ENCODE measurements around the gene KIN. TPM values are rescaled to one million over a fixed set of nuclear protein-coding genes. Genes with fewer than 3 reads are reported as not detected.

The KIN gene
- total RNA-seq, 2 experiments from 2014 or later = 6.5 to 8.6 TPM

GRCh38 chr10:7707102-7707501 is 80.7 kb downstream of the KIN start:
- TF ChIP-seq CTCF (IDR thresholded peaks at IDR 0.05) = no peak
- Histone ChIP-seq H3K9me3 (ENCODE audit: control insufficient read depth in 1 of 2, insufficient read depth in 1 of 2, low read length in 2 of 2) (no peaks in the 10 kb centered on the region), H3K27ac (ENCODE audit: low read depth in 1 of 2, low read length in 2 of 2) (no peak overlapping the region), H3K4me1 (ENCODE audit: insufficient read depth, low read length) (no peaks in the 10 kb centered on the region), H3K4me3 (ENCODE audit: low read length) (no peak overlapping the region), H3K27me3 (ENCODE audit: control insufficient read depth in 1 of 2, insufficient read depth in 2 of 2, low read length in 2 of 2) (peaks cover 0 to 31% of the 10 kb centered on the region in 2 experiments), H3K36me3 (ENCODE audit: insufficient read depth, low read length) (no peaks in the 10 kb centered on the region)
- no peaks in the 10 kb centered on the region for H3K36me3 Mint-ChIP-seq (ENCODE audit: low read depth)
- peaks cover 45% of the 10 kb centered on the region for H3K27me3 Mint-ChIP-seq
- H3K9me3 Mint-ChIP-seq = no peaks in the 10 kb centered on the region
- POLR2A ChIA-PET = no interaction called here
- CTCF ChIA-PET = no interaction called here
- DNase-seq = no peak
- intact Hi-C loops (cut with DNase I, micrococcal nuclease) = no loop called here
- no peaks in the 10 kb centered on the region for H3K4me1 Mint-ChIP-seq (ENCODE audit: low read depth)
- H3K4me3 Mint-ChIP-seq = no peak overlapping the region
- no peak overlapping the region for H3K27ac Mint-ChIP-seq
- no peak for ATAC-seq (ENCODE audit: poor library complexity)

- no peak for ATAC-seq (ENCODE audit: poor library complexity)
- Mint-ChIP-seq H3K36me3 (ENCODE audit: low read depth) (no peaks in the 10 kb centered on the region), H3K4me1 (ENCODE audit: low read depth) (no peaks in the 10 kb centered on the region), H3K9me3 (no peaks in the 10 kb centered on the region), H3K4me3 (no peak overlapping the region), H3K27ac (no peak overlapping the region), H3K27me3 (peaks cover 41% of the 10 kb centered on the region)
- intact Hi-C loops (cut with DNase I, micrococcal nuclease) = no loop called here
- H3K4me3 ChIP-seq (ENCODE audit: low read length) = no peak overlapping the region
- no peaks in the 10 kb centered on the region for H3K4me1 ChIP-seq (ENCODE audit: insufficient read depth, low read length)
- no peaks in the 10 kb centered on the region for H3K9me3 ChIP-seq (ENCODE audit: control insufficient read depth in 1 of 2, insufficient read depth in 1 of 2, low read length in 2 of 2)
- ChIA-PET CTCF (no interaction called here), POLR2A (no interaction called here)
- no peak for DNase-seq
- H3K36me3 ChIP-seq (ENCODE audit: insufficient read depth, low read length) = no peaks in the 10 kb centered on the region
- peaks cover 0 to 33% of the 10 kb centered on the region in 2 experiments for H3K27me3 ChIP-seq (ENCODE audit: control insufficient read depth in 1 of 2, insufficient read depth in 2 of 2, low read length in 2 of 2)
- H3K27ac ChIP-seq (ENCODE audit: low read depth in 1 of 2, low read length in 2 of 2) = no peak overlapping the region
- TF ChIP-seq CTCF (IDR thresholded peaks at IDR 0.05) = no peak
These were observed 81.2 kb downstream of the KIN start for GRCh38 chr10:7706534-7707073.

GRCh38 chr10:7705341-7705740 is 82.5 kb downstream of the KIN start:
- no peak overlapping the region for H3K27ac Mint-ChIP-seq
- ATAC-seq (ENCODE audit: poor library complexity) (no peak), DNase-seq (no peak)
- H3K27ac ChIP-seq (ENCODE audit: low read depth in 1 of 2, low read length in 2 of 2) = no peak overlapping the region
- peaks cover 0 to 33% of the 10 kb centered on the region in 2 experiments for H3K27me3 ChIP-seq (ENCODE audit: control insufficient read depth in 1 of 2, insufficient read depth in 2 of 2, low read length in 2 of 2)
- no peak overlapping the region for H3K4me3 Mint-ChIP-seq
- POLR2A ChIA-PET = no interaction called here
- no peaks in the 10 kb centered on the region for H3K36me3 Mint-ChIP-seq (ENCODE audit: low read depth)
- H3K4me3 ChIP-seq (ENCODE audit: low read length) = no peak overlapping the region
- no peaks in the 10 kb centered on the region for H3K4me1 Mint-ChIP-seq (ENCODE audit: low read depth)
- H3K4me1 ChIP-seq (ENCODE audit: insufficient read depth, low read length) = no peaks in the 10 kb centered on the region
- no peaks in the 10 kb centered on the region for H3K9me3 ChIP-seq (ENCODE audit: control insufficient read depth in 1 of 2, insufficient read depth in 1 of 2, low read length in 2 of 2)
- H3K36me3 ChIP-seq (ENCODE audit: insufficient read depth, low read length) = no peaks in the 10 kb centered on the region
- peaks cover 48% of the 10 kb centered on the region for H3K27me3 Mint-ChIP-seq
- intact Hi-C loops (cut with DNase I, micrococcal nuclease) = no loop called here
- H3K9me3 Mint-ChIP-seq = no peaks in the 10 kb centered on the region
- CTCF ChIA-PET = no interaction called here
- TF ChIP-seq CTCF (IDR thresholded peaks at IDR 0.05) = no peak

Data from CD4-positive, alpha-beta T cell (primary cell).